GM06990 (cell line): ENCODE data around the gene HOXC11.
A peak's percentile ranks its signal among the peaks of the same experiment; 100 is the strongest.

Experiments
- DNase-seq: peaks from one replicate; pipeline ENCODE4 v3.0.0-alpha.2; 2011; ENCODE audit not compliant: insufficient read length; ENCODE audit errors: extremely low read depth
- H3K27me3 ChIP-seq: replicated peaks from 2 replicates; pipeline ENCODE4 v1.6.0; 2011; ENCODE audit warnings: low read length; ENCODE audit not compliant: control insufficient read depth, insufficient read depth
- H3K36me3 ChIP-seq: 2 replicates; pipeline ENCODE4 v1.5.1; 2011; ENCODE audit warnings: low read length; ENCODE audit not compliant: control insufficient read depth, insufficient read depth
- H3K4me3 ChIP-seq: replicated peaks from 2 replicates; pipeline ENCODE4 v1.5.1; 2011; ENCODE audit warnings: low read depth, mild to moderate bottlenecking, control low read depth, low read length
- TF ChIP-seq, protein P1 (sequence below): IDR thresholded peaks from 2 replicates; pipeline ENCODE4 v1.5.1; 2011; ENCODE audit warnings: low read length, control low read depth, mild to moderate bottlenecking, inconsistent platforms; ENCODE audit not compliant: insufficient read depth, poor library complexity, severe bottlenecking

The HOXC11 gene

GRCh38 chr12:53994009-53994263 is 21.0 kb downstream of the HOXC11 start:
- Histone ChIP-seq H3K36me3 (no peaks in the 10 kb centered on the region), H3K4me3 (no peak overlapping the region), H3K27me3 (peaks cover 11% of the 10 kb centered on the region)
- DNase-seq: no peak
- TF ChIP-seq, protein P1, sequence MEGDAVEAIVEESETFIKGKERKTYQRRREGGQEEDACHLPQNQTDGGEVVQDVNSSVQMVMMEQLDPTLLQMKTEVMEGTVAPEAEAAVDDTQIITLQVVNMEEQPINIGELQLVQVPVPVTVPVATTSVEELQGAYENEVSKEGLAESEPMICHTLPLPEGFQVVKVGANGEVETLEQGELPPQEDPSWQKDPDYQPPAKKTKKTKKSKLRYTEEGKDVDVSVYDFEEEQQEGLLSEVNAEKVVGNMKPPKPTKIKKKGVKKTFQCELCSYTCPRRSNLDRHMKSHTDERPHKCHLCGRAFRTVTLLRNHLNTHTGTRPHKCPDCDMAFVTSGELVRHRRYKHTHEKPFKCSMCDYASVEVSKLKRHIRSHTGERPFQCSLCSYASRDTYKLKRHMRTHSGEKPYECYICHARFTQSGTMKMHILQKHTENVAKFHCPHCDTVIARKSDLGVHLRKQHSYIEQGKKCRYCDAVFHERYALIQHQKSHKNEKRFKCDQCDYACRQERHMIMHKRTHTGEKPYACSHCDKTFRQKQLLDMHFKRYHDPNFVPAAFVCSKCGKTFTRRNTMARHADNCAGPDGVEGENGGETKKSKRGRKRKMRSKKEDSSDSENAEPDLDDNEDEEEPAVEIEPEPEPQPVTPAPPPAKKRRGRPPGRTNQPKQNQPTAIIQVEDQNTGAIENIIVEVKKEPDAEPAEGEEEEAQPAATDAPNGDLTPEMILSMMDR: no peak

- DNase-seq: no peak
- H3K27me3 ChIP-seq: peaks cover 11% of the 10 kb centered on the region
- H3K4me3 ChIP-seq: no peak overlapping the region
These were observed 21.5 kb downstream of the HOXC11 start for GRCh38 chr12:53994264-53995001.

DNA sequence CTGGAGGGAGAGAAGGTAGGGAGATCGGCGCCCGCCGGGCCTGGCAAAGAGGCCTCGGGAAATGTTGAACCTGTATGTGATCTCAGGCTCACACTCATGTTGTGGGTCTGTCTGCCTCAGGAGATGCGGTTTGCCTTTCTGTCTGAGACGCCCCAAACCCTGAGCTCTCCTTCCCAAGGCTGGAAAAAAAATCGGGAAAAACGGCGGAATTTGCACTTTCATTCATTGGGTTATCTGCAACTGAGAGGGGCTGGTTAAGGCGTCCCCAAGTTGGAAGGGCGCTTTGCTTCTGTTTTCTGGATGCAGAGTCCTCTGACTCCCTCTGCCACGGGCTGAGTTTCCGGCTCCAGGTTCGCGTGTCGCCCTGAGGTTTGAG is 22.1 kb downstream of the HOXC11 start:
- peaks cover 11% of the 10 kb centered on the region for H3K27me3 ChIP-seq
- no peaks in the 10 kb centered on the region for H3K36me3 ChIP-seq
- H3K4me3 ChIP-seq: peak overlapping the region; percentile 58
- TF ChIP-seq, protein P1: no peak
- no peak for DNase-seq

More at GRCh38 chr12:53994264-53995001, 21.5 kb downstream of the HOXC11 start:
- TF ChIP-seq, protein P1: no peak
- no peaks in the 10 kb centered on the region for H3K36me3 ChIP-seq

GRCh38 chr12:53995378-53996239 is 22.7 kb downstream of the HOXC11 start:
- TF ChIP-seq, protein P1: no peak
- DNase-seq: no peak
- peak overlapping the region; percentile 58 for H3K4me3 ChIP-seq
- peaks cover 9% of the 10 kb centered on the region for H3K27me3 ChIP-seq
- H3K36me3 ChIP-seq: no peaks in the 10 kb centered on the region

DNA sequence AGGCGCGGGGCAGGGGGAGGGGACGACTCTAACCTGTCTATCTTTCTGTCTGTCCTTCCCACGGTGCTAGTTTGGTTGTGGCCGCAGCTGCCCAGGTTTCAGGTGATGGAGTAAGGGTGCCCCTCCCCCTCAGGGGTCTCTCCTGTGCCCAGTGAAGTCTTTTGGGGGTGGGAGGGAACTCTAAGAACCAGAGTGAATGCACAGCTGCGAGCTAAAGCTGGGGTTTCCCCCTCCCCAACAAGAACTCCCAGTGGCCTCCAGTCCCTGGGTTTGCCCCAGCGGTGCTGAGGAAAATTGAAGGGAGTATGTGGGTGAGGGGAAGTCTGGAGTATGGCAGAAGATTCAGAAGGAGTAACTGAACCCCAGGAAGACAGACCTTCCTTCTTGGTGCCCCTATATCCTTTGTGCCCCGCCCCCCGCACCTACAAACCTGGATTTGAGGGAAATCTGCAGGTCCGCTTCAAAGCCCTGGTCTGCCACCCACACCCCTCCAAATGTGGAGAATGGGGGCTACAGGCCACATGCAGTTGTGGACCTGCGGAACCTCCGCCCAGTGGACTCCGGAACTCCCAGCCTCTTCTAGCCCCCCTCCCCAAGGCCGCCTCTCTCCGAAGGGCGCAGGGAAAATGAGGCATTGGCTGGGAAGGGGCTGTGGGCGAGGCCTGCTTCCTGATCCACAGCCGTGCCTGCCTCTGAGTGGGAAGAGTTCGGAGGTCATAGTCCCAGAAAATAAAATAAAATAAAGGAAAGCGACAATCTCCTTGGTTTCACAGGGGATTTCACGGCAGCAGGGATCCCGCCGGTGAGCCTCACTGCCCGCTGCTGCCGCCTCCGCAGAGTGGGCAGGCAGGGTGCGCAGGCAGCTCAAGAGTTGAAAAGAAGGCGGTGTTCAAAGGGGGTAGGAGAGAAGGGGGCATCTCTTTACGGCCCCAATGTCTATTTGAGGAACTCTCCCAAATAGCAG is 23.6 kb downstream of the HOXC11 start:
- TF ChIP-seq, protein P1: no peak
- no peaks in the 10 kb centered on the region for H3K36me3 ChIP-seq
- no peak for DNase-seq
- peak overlapping the region; percentile 58 for H3K4me3 ChIP-seq
- H3K27me3 ChIP-seq: peaks cover 8% of the 10 kb centered on the region
